ENCODE data around the gene LRRC56.

LRRC56 gene

GRCh38 chr11:496834-497564, 40.3 kb upstream of the LRRC56 start:
- no peak for DNase-seq (ENCODE audit: low read depth in 1 of 2, low spot score in 1 of 2)
- TF ChIP-seq POLR2AphosphoS5 (IDR thresholded peaks at IDR 0.05; ENCODE audit: low read depth) (peak; percentile 39), CTCF (IDR thresholded peaks at IDR 0.05; ENCODE audit: insufficient read depth, low read length) (no peak)
- no peaks in the 10 kb centered on the region for H3K27me3 ChIP-seq (ENCODE audit: insufficient read depth, poor library complexity, severe bottlenecking)

GRCh38 chr11:497565-498296, 39.6 kb upstream of the LRRC56 start:
- no peak for DNase-seq (ENCODE audit: low read depth in 1 of 2, low spot score in 1 of 2)
- no peak for TF ChIP-seq CTCF (IDR thresholded peaks at IDR 0.05; ENCODE audit: insufficient read depth, low read length)
- no peak for TF ChIP-seq REST (IDR thresholded peaks at IDR 0.05; ENCODE audit: insufficient replicate concordance, low read depth)
- TF ChIP-seq POLR2AphosphoS5 (IDR thresholded peaks at IDR 0.05; ENCODE audit: low read depth), result peak; percentile 30
- no peak for TF ChIP-seq SPI1 (IDR thresholded peaks at IDR 0.05; ENCODE audit: borderline replicate concordance, low read depth)
- no peak for TF ChIP-seq GABPA (IDR thresholded peaks at IDR 0.05; ENCODE audit: low read depth)
- no peak overlapping the region for H3K27ac ChIP-seq (replicated peaks)
- H3K4me3 ChIP-seq (replicated peaks; ENCODE audit: insufficient read depth, low read length), result no peak overlapping the region
- no peaks in the 10 kb centered on the region for H3K27me3 ChIP-seq (ENCODE audit: insufficient read depth, poor library complexity, severe bottlenecking)

More at GRCh38 chr11:496834-497564, 40.3 kb upstream of the LRRC56 start:
- Histone ChIP-seq H3K4me3 (replicated peaks; ENCODE audit: insufficient read depth, low read length) (no peak overlapping the region), H3K27ac (replicated peaks) (no peak overlapping the region)

- no peaks in the 10 kb centered on the region for H3K27me3 ChIP-seq (ENCODE audit: insufficient read depth, poor library complexity, severe bottlenecking)
- H3K27ac ChIP-seq (replicated peaks), result no peak overlapping the region
These were observed 38.8 kb upstream of the LRRC56 start for GRCh38 chr11:498297-499181.

More at GRCh38 chr11:498297-499181, 38.8 kb upstream of the LRRC56 start:
- TF ChIP-seq GABPA (IDR thresholded peaks at IDR 0.05; ENCODE audit: low read depth), result no peak
- no peak for TF ChIP-seq SPI1 (IDR thresholded peaks at IDR 0.05; ENCODE audit: borderline replicate concordance, low read depth)
- no peak for TF ChIP-seq REST (IDR thresholded peaks at IDR 0.05; ENCODE audit: insufficient replicate concordance, low read depth)
- TF ChIP-seq POLR2AphosphoS5 (IDR thresholded peaks at IDR 0.05; ENCODE audit: low read depth), result no peak
- no peak for TF ChIP-seq CTCF (IDR thresholded peaks at IDR 0.05; ENCODE audit: insufficient read depth, low read length)
- H3K4me3 ChIP-seq (replicated peaks; ENCODE audit: insufficient read depth, low read length), result no peak overlapping the region
- DNase-seq (ENCODE audit: low read depth in 1 of 2, low spot score in 1 of 2), result no peak

Measured in HL-60 (cell line).